ENCODE data around the gene SFTPD. TPM values are rescaled to one million over a fixed set of nuclear protein-coding genes. Genes with fewer than 3 reads are reported as not detected.

The SFTPD gene
- total RNA-seq, 3 donors from 2014 or later, result 0.35 TPM; not detected in 2

GRCh38 chr10:79938728-79939406 is 10.0 kb downstream of the SFTPD start:
- Histone ChIP-seq H3K36me3 (ENCODE audit: low read depth) (no peaks in the 10 kb centered on the region), H3K4me1 (ENCODE audit: low read depth) (no peaks in the 10 kb centered on the region), H3K4me3 (no peak overlapping the region), H3K9me3 (no peaks in the 10 kb centered on the region)
- intact Hi-C loops (cut with DNase I, micrococcal nuclease), result no loop called here
- peak; percentile 70 for ATAC-seq
- TF ChIP-seq CTCF (IDR thresholded peaks at IDR 0.05), result no peak
- DNase-seq, result peak in 1 of 3 donors; percentile 36

DNA sequence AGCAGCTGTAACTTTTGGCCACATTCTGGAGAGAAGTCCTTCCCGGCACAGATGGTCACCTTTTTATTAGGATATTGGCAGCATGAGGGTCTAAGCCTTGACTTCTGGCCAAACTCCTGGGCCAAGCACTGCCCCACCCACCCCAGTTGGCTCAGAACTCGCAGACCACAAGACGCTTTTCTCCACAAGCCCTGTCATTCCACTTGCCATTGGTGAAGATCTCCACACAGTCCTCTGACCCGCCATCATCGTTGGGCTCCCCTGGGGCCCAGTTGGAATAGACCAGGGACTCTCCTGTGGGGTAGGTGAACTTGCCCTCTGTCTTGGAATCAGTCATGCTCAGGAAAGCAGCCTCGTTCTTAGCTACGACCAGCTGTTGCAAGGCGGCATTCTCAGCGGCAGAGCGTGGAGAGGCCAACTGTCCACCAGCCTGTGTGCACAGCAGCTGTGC is 11.2 kb downstream of the SFTPD start:
- TF ChIP-seq CTCF (IDR thresholded peaks at IDR 0.05), result no peak
- Histone ChIP-seq H3K4me1 (ENCODE audit: low read depth) (no peaks in the 10 kb centered on the region), H3K36me3 (ENCODE audit: low read depth) (no peaks in the 10 kb centered on the region), H3K9me3 (no peaks in the 10 kb centered on the region), H3K4me3 (no peak overlapping the region)
- intact Hi-C loops (cut with DNase I, micrococcal nuclease), result no loop called here
- ATAC-seq, result no peak
- DNase-seq, result no peak

GRCh38 chr10:79936625-79937615 is 12.0 kb downstream of the SFTPD start:
- H3K9me3 ChIP-seq, result no peaks in the 10 kb centered on the region
- TF ChIP-seq CTCF (IDR thresholded peaks at IDR 0.05), result no peak
- intact Hi-C loops (cut with DNase I, micrococcal nuclease), result no loop called here
- H3K36me3 ChIP-seq (ENCODE audit: low read depth), result no peaks in the 10 kb centered on the region
- DNase-seq (no peak), ATAC-seq (no peak)
- H3K4me1 ChIP-seq (ENCODE audit: low read depth), result no peaks in the 10 kb centered on the region
- no peak overlapping the region for H3K4me3 ChIP-seq

DNA sequence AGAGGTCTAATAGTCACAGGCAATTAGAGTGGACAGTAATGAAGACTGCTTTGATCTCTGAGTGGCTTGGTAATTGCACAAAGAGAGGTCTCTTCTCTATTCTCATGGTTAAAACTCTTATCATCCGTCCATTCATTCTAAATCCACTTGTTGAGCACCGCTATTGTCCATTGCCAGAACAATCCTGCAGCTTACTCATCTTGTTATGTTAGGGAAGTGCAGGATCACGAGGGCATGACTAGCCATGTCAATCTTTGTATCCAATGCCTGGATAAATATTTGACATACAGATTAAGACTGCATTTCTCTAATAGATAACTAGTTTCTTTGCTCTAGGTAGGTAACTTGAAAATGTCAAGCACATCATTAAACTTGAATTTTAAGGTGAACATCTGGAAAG is 14.9 kb downstream of the SFTPD start:
- H3K4me1 ChIP-seq (ENCODE audit: low read depth), result no peaks in the 10 kb centered on the region
- no peak overlapping the region for H3K4me3 ChIP-seq
- ATAC-seq (no peak), DNase-seq (no peak)
- H3K9me3 ChIP-seq, result no peaks in the 10 kb centered on the region
- no peak for TF ChIP-seq CTCF (IDR thresholded peaks at IDR 0.05)
- no peaks in the 10 kb centered on the region for H3K36me3 ChIP-seq (ENCODE audit: low read depth)
- intact Hi-C loops (cut with DNase I, micrococcal nuclease), result no loop called here

DNA sequence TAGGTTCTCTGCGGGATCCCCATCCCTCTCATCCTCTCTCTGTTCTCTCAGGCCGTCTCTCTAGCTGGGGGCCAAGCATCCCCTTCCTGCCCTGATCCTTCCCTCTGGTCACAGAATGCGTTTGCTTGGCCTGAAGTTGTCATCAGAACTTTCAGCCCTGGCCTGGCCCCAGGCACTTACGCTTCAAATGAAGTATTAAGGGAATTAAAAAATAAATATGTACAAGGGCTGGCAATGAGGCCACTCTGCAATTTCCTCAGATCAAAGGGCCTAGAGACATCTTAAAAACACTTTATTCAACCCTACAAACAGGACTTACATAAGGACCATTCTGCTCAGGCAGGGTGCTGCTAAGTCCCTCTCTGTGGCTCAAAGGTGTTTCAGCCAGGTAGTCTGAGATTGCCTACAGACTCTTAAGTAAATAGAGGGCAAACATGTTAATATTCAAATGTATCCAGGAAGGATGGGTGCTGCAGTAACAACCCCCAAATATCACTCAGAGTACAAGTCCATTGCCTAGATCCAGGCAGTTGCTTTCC is 16.0 kb downstream of the SFTPD start:
- DNase-seq (no peak), ATAC-seq (no peak)
- intact Hi-C loops (cut with DNase I, micrococcal nuclease), result no loop called here
- no peaks in the 10 kb centered on the region for H3K36me3 ChIP-seq (ENCODE audit: low read depth)
- no peaks in the 10 kb centered on the region for H3K4me1 ChIP-seq (ENCODE audit: low read depth)
- no peak overlapping the region for H3K4me3 ChIP-seq
- no peak for TF ChIP-seq CTCF (IDR thresholded peaks at IDR 0.05)
- H3K9me3 ChIP-seq, result no peaks in the 10 kb centered on the region

Measured in mucosa of descending colon (tissue), 3 donors.